ENCODE data around the gene MARCKSL1. TPM values are rescaled to one million over a fixed set of nuclear protein-coding genes. Genes with fewer than 3 reads are reported as not detected.

The MARCKSL1 gene
- total RNA-seq, 2 donors from 2014 or later, result 484 to 543 TPM

GRCh38 chr1:32329931-32330466 lies 6.0 kb downstream of the MARCKSL1 start:
- Mint-ChIP-seq H3K9me3 (no peaks in the 10 kb centered on the region), H3K4me3 (no peak overlapping the region), H3K27me3 (ENCODE audit: insufficient read depth) (no peaks in the 10 kb centered on the region), H3K27ac (no peak overlapping the region), H3K36me3 (ENCODE audit: low read depth) (peaks cover 82% of the 10 kb centered on the region), H3K4me1 (peaks cover 20% of the 10 kb centered on the region)
- TF ChIP-seq, protein P1, sequence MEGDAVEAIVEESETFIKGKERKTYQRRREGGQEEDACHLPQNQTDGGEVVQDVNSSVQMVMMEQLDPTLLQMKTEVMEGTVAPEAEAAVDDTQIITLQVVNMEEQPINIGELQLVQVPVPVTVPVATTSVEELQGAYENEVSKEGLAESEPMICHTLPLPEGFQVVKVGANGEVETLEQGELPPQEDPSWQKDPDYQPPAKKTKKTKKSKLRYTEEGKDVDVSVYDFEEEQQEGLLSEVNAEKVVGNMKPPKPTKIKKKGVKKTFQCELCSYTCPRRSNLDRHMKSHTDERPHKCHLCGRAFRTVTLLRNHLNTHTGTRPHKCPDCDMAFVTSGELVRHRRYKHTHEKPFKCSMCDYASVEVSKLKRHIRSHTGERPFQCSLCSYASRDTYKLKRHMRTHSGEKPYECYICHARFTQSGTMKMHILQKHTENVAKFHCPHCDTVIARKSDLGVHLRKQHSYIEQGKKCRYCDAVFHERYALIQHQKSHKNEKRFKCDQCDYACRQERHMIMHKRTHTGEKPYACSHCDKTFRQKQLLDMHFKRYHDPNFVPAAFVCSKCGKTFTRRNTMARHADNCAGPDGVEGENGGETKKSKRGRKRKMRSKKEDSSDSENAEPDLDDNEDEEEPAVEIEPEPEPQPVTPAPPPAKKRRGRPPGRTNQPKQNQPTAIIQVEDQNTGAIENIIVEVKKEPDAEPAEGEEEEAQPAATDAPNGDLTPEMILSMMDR (conservative IDR thresholded peaks at IDR 0.05), result no peak
- Histone ChIP-seq H3K9me3 (ENCODE audit: control insufficient read depth, low read length) (no peaks in the 10 kb centered on the region), H3K27me3 (ENCODE audit: control insufficient read depth, insufficient read depth, low read length, poor library complexity, severe bottlenecking) (no peaks in the 10 kb centered on the region), H3K36me3 (ENCODE audit: control insufficient read depth, insufficient read depth, low read length) (peaks cover 92% of the 10 kb centered on the region), H3K4me3 (ENCODE audit: low read length) (no peak overlapping the region), H3K27ac (ENCODE audit: low read depth, low read length) (no peak overlapping the region), H3K9ac (ENCODE audit: extremely low read depth, low read length, poor library complexity, severe bottlenecking) (no peak overlapping the region), H3K4me1 (ENCODE audit: control insufficient read depth, insufficient read depth, low read length) (no peaks in the 10 kb centered on the region)
- no peak for DNase-seq
- 94 to 97% methylated on average over 3 to 4 of the region's 4 CpGs for WGBS, 2 experiments (ENCODE audit: insufficient coverage in 1 of 2, insufficient read length in 1 of 2)

DNA sequence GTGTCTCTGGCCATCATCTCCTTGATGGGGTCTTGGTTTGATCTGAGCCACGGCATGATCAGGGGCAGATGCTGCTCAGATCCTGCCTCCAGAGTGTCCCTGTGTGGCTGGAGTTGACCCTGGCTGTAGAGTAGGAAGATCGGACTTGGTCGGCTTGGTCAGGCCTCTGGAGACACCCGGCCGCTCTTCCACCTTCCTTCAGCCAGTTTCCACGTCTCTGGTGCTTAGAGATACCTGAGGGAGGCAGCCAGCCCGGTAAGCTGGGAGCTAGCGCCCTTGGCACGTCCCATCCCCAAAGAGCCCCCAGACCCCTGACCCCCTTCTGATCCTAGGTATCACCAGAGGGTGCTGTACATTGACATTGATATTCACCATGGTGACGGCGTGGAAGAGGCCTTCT lies 8.8 kb downstream of the MARCKSL1 start:
- no peaks in the 10 kb centered on the region for H3K9me3 ChIP-seq (ENCODE audit: control insufficient read depth, low read length)
- no peak overlapping the region for H3K27ac Mint-ChIP-seq
- no peak overlapping the region for H3K4me3 ChIP-seq (ENCODE audit: low read length)
- H3K9ac ChIP-seq (ENCODE audit: extremely low read depth, low read length, poor library complexity, severe bottlenecking), result no peak overlapping the region
- WGBS, 2 experiments (ENCODE audit: insufficient coverage in 1 of 2, insufficient read length in 1 of 2), result 98 to 100% methylated on average over 4 to 11 of the region's 11 CpGs
- H3K4me1 Mint-ChIP-seq, result peaks cover 2% of the 10 kb centered on the region
- H3K27me3 ChIP-seq (ENCODE audit: control insufficient read depth, insufficient read depth, low read length, poor library complexity, severe bottlenecking), result no peaks in the 10 kb centered on the region
- no peak overlapping the region for H3K4me3 Mint-ChIP-seq
- DNase-seq, result no peak
- H3K36me3 ChIP-seq (ENCODE audit: control insufficient read depth, insufficient read depth, low read length), result peaks cover 82% of the 10 kb centered on the region
- H3K4me1 ChIP-seq (ENCODE audit: control insufficient read depth, insufficient read depth, low read length), result no peaks in the 10 kb centered on the region
- peaks cover 77% of the 10 kb centered on the region for H3K36me3 Mint-ChIP-seq (ENCODE audit: low read depth)
- H3K9me3 Mint-ChIP-seq, result no peaks in the 10 kb centered on the region
- no peak overlapping the region for H3K27ac ChIP-seq (ENCODE audit: low read depth, low read length)
- TF ChIP-seq, protein P1 (conservative IDR thresholded peaks at IDR 0.05), result no peak
- H3K27me3 Mint-ChIP-seq (ENCODE audit: insufficient read depth), result no peaks in the 10 kb centered on the region

DNA sequence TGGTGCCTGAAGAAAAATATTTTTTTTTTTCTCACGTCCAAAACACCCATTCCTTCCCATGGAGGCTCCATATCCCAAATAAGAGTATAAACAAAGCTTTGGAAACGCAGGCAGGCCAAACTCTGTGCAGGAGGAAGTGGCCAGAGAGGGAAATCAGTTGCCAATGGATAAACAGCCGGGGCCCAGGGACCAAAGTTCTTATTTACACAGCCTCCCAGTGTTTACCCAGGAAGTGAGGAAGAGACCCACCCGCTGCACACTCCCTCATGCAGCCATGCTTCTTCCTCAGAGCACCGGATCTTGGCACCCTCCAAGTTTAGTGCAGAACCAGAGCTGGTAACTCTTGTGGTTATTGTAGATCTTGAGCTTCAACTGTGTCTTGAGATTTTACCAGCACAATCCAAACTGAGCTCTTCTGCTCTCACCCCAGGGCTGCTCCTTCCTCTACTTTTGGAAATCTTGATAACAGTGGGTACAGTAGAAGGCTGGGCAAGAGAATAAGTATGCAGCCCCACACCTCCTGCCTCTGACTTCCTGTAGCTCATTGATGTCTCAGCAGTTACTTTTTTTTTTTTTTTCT lies 14.2 kb downstream of the MARCKSL1 start:
- Mint-ChIP-seq H3K27ac (peak overlapping the region; percentile 41), H3K27me3 (ENCODE audit: insufficient read depth) (no peaks in the 10 kb centered on the region), H3K4me3 (no peak overlapping the region), H3K36me3 (ENCODE audit: low read depth) (peaks cover 52% of the 10 kb centered on the region), H3K4me1 (peaks cover 8% of the 10 kb centered on the region), H3K9me3 (no peaks in the 10 kb centered on the region)
- Histone ChIP-seq H3K27me3 (ENCODE audit: control insufficient read depth, insufficient read depth, low read length, poor library complexity, severe bottlenecking) (no peaks in the 10 kb centered on the region), H3K36me3 (ENCODE audit: control insufficient read depth, insufficient read depth, low read length) (peaks cover 62% of the 10 kb centered on the region), H3K9me3 (ENCODE audit: control insufficient read depth, low read length) (no peaks in the 10 kb centered on the region), H3K4me1 (ENCODE audit: control insufficient read depth, insufficient read depth, low read length) (no peaks in the 10 kb centered on the region), H3K4me3 (ENCODE audit: low read length) (no peak overlapping the region), H3K9ac (ENCODE audit: extremely low read depth, low read length, poor library complexity, severe bottlenecking) (no peak overlapping the region), H3K27ac (ENCODE audit: low read depth, low read length) (no peak overlapping the region)
- TF ChIP-seq, protein P1 (conservative IDR thresholded peaks at IDR 0.05), result no peak
- no peak for DNase-seq
- 79 to 80% methylated on average over 2 to 4 of the region's 5 CpGs for WGBS, 2 experiments (ENCODE audit: insufficient coverage in 1 of 2, insufficient read length in 1 of 2)

All from endodermal cell (in vitro differentiated cells).